ENCODE data around the gene CSF1R. TPM values are rescaled to one million over a fixed set of nuclear protein-coding genes. Genes with fewer than 3 reads are reported as not detected.

Gene CSF1R
- total RNA-seq, 1 donor from 2014 or later: 19.5 TPM

DNA sequence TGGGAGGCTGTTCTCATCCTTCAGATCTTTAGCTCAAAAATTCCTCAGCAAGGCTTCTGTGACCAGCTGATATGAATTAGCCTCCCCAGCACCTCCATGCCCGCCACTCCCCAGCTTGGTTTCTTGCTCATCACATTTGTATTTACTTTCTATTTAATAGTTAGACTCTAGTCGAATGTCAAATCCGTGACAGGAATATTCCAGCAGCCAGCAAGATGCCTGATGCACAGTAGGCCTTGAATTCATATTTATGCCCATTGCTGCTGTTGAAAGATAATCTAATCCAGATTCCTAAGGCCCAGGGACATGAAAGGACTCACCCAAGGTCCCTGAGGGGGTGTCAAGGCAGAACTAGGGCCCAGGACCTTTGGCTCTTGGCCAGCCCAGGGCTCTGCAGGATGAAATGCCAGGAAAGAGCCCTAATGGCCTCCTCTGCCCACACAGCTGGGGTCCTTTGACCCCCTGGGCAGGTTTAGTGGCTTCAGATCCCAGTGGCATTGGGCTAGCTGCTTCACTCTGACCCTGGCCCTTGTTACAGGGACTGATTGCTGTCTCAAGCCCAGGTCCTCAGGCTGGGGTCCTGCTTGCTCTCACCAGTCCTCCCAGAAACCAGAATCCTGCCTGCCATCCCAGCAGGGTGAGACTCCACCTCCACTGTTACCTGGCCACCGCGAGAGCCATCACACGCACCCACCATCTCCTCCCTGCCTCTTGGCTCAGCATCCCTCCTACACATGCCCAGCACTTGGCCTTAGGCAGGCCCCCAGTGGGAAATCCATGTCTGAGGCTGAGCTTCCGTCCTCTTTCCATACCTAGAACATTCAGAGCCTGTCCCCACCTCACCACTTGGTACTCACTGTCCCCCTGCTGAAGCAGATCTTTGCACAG is 7.3 kb downstream of the CSF1R start:
- no peak for ATAC-seq (ENCODE audit: poor library complexity)
- no peak for DNase-seq
- intact Hi-C loops (cut with DNase I): no loop called here

DNA sequence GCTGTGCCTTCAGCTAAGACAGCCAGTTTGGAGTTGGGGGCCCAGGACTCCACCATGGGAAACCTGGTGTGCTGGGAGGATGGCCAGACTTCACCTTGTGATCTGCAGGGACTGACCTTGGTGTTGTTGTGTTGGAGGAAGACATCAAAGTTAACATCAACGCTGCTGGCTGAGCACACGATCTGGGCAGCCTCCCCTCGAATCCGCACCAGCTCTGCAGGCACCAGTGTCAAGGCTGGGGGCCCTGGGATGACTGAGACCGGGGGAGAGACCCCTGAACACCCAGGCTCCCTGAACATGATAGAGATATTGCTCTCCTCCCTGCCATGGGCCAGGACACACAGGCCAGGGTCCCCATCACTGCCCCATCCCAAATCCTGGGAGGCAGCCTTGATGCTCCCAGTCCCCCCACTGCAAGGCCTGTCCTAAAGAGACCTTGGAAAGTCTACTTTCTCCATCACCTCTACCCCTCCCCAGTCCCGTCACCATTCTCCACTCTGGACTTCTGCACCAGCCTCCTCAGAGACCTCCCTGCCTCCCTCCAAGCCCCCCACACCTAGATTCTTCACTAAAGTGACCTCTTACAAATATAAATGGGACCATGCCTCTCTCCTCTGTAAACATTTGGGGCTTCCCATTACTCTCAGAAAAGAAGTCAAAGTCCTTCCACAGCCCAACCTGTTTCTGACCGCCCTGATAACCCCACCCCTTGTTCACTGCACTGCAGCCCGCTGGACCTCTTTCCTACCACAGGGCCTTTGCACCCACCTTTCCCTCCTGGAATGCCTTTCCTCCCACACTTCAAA is 8.2 kb downstream of the CSF1R start:
- intact Hi-C loops (cut with DNase I): no loop called here
- ATAC-seq (ENCODE audit: poor library complexity): no peak

DNA sequence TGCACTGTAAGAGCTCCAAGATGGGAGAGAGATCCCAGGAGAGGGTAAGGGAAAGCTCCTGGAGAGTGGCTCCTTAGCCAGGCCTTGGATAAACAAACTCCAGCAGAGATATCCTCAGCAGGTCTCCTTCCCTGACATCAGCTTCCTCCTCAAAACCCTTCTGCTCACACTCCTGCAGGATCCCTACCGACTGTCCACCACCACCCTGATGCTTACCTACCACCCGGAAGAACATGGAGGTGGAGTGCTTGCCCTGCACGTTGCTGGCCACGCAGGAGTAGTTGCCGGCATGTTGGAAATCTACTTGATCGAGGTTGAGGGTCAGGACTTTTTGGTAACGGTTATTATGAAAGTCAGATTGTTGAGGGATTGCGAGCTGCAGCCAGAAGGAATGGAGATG is 9.3 kb downstream of the CSF1R start:
- ATAC-seq (ENCODE audit: poor library complexity): no peak
- intact Hi-C loops (cut with DNase I): no loop called here
- no peak for DNase-seq

More for the DNA sequence above, 8.2 kb downstream of the CSF1R start:
- no peak for DNase-seq

DNA sequence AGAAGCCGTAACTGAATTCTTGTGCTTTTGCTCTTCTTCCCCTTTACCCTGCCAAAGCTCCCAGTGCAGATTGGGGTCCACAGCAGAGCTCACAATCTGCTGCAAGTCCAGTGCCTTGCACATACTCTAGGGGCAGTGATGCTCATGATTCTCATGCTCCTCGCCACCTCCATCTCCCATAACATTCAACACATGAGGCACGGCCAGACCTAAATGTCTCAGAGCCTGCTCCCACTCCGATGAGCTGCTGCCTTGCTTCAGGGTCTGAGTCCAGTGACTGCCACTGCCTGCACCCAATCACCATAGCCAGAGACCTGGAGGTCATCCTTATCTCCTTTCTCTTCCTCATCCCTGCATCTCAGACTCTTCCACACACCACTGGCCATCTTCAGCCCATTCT is 10.5 kb downstream of the CSF1R start:
- intact Hi-C loops (cut with DNase I): no loop called here
- DNase-seq (no peak), ATAC-seq (ENCODE audit: poor library complexity) (no peak)

DNA sequence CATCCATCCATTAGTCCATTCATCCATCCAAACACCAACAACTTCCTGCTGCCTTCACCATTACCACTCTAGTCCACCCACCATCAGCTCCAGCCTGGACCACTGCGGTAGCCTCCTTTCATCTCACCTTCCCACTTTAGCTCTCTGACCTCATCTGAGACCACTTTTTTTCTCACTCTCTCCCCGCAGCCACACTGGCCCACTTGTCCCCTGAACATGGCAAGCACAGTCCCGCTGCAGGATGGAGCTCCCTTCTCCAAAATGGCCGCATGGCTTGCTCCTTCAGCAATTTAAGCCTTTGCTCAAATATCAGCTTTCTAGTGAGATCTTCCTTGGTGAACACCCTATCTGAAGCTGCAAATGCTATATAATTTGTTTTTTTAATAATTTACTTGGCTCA is 11.1 kb downstream of the CSF1R start:
- ATAC-seq (ENCODE audit: poor library complexity): no peak
- DNase-seq: no peak
- intact Hi-C loops (cut with DNase I): no loop called here

DNA sequence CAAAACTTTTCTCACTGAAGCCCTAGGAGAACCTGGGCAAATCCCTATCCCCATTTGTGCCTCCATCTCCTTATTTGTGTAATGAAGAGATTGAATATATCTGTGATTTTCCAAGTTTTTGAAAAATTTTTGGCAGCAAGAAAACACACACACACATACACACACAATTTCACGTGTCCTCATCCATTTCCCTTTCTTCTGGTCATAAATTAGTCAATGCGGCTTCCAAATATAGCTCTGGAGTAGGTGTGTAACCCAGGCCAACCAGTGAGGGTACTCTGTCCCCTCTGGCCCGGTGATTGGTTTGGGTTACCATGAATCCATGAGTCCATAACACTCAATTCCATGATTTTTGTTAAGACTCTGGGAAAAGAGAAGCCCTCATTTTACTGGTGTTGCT is 12.7 kb downstream of the CSF1R start:
- ATAC-seq (ENCODE audit: poor library complexity) (no peak), DNase-seq (no peak)
- intact Hi-C loops (cut with DNase I): no loop called here

DNA sequence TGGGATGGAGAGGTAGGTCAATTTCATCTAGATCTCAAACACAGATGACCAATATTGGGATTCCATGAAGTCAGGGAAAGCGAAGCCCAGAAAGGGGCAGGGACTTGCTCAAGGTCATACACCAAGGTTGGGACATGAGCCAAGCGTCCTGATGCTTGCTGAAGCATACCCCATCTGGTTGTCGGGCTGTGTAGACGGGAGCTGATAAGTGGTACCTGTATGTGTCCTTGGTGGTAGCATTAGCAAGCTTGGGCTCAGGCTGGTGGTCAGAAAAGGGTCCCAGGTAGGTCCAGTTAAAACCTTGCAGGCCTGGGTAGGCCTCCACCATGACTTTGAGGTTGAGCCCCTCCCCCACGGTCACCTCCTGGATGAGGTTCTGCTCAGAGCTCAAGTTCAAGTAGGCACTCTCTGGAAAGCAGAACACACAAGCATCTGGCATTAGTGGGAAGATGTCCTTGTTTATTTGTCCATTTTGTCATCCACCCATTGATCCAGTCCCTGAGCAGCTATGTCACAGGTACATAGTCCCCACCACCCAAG is 13.2 kb downstream of the CSF1R start:
- no peak for DNase-seq
- ATAC-seq (ENCODE audit: poor library complexity): no peak
- intact Hi-C loops (cut with DNase I): no loop called here

DNA sequence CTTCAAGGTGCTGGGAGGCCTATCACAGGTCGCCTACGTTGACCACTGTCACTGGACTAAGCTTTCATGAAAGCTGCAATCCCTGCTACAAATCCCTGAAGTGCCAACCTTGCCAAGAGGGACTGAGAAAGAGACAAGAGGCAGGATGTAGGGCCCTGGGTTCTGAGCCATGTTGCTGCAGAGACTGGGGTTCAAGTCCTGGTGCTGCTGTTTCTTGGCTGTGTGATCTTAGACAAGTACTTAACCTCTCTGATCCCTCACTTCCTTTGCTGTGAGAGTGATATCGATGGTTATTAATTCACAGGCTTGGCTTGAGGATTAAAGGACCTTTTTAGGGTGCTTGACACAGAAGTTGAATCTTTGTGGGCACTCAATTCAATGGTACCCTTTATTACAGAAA is 15.5 kb downstream of the CSF1R start:
- ATAC-seq (ENCODE audit: poor library complexity) (no peak), DNase-seq (no peak)
- intact Hi-C loops (cut with DNase I): no loop called here

DNA sequence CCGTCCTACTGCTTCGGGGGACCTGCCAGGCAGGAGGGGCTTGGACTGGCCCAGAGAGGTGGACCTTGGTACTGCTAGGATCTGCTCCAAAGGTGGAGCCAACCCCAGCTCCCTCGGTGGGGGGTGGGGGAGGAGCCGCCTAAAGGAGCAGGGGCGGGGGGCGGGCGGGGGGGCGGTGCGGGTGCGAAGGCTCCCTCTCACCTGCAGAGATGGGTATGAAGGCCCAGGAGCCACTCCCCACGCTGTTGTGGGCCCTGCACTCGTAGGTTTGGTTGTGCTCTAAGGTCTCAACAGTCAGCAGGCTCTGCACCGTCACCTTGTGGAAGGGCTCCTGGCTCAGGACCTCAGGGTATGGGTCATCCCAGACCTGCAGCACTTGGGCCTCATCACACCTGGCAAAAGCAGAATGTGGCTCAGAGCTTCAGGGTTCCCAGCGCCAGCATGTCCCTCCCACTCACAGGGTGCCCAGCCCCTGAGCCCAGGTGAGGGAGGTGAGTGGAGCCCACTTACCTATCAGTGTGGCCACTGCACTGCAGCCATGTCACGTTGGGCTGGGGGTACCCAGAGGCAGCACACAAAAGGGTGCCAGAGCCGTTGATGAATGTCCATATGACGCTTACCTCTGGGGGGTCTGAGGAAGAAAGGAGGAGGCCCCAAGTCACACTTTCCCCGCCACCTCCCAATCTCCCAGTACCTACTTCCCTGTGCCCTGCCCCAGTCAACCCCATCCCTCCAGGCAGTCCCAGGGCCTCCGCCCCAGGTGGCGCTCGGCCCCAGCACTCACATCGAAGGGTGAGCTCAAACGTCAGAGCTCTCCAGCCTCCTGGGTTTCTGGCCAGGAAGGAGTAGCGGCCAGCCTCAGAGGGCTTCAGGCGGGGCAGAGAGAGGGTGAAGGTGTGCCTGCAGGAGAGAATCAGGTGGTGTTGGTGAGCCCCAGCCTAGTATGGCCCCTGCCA is 16.4 kb downstream of the CSF1R start:
- no peak for ATAC-seq (ENCODE audit: poor library complexity)
- intact Hi-C loops (cut with DNase I): no loop called here
- no peak for DNase-seq

DNA sequence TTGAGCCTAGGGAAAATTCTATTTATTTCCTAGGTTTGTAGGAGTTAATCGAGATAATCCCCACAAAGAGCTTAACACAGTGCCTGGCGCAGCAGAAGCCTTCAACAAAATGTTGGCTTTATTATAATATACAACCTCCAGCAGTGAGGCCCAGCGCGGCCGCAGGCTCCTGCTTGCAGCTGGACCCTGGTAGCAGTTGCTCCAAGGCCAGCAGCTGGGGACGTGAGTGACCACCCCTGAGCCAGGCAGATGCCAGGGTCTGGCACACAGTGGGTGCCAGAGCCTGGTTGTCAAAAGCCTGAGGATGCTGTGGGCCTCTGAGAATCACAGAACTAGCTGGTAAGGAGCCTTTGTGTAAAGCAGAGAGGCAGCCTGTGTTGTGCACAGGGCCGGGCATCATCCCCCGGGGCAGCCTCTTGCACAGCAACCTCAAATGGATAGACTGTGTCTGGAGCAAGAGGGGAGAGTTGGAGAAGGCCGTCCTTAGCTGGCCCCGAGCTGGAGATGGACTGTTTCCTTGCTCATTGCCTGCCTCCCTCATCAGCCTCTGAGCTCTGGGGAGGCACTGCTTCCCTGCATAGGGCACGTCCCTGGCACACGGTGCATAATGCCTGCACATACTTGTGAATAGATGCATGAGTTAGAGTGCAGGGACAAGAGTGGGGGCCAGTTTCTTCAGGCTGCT is 17.3 kb downstream of the CSF1R start:
- no peak for DNase-seq
- no peak for ATAC-seq (ENCODE audit: poor library complexity)
- intact Hi-C loops (cut with DNase I): no loop called here

DNA sequence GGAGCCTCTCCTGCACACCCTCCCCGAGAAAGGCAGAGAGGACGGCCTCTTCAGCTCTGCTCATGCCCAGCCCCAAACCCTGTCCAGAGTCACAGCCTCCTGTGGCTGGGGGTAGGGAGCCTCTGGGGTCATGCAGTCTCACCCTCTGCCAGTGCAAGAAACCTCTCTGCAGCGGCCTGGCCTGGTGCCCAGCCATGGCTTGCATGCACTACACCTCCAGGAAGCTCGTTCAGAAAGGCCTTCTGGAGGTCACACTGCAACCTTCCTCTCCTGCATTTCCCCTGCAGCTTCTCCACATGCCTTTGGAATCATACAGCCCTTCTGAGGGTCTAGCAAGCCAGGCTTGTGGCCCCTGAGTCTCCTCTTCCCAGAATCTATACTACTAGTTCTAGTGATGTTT is 17.9 kb downstream of the CSF1R start:
- intact Hi-C loops (cut with DNase I): no loop called here
- DNase-seq: no peak
- no peak for ATAC-seq (ENCODE audit: poor library complexity)

DNA sequence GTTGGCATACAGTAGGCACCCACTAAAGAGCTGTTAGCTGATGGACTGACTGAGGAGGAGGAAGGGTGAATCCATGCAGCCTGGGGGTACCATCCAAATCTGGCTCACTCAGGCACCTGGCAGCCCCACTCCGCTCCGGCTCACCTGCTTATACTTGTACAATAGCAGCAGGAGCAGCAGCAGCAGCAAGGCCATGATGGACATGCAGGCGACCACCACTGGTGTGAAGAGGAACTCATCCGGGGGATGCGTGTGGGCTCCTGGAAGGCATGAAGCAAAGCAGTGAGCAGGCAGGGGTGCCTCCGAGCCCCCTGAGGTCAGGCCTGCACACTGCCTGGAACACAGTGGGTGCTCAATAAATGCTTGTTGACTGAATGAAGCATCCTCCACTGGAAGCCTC is 18.3 kb downstream of the CSF1R start:
- DNase-seq (no peak), ATAC-seq (ENCODE audit: poor library complexity) (no peak)
- intact Hi-C loops (cut with DNase I): no loop called here

DNA sequence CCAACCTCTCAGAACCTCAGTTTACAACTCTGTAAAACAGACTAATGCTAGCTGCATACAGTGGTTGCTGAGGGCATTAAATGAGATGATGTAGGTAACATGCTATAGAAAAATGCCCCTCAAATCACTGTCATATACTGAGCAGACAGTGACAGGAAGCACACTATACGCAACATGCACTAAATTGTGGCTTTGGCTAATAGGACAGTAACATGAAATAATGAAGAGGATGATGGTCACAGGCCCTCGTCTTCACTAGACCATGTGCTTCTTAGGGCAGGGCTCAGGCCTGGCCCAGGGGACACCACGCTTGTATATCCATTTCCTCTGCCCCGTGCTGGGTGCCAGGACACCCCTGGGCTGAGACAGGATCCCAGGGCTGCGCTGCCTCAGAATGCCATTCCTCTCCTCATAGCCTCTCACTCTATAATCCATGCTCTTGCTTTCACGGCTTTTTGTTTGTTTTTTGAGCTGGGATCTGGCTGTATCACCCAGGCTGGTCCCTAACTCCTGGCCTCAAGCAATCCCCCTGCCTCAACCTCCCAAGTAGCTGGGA is 18.9 kb downstream of the CSF1R start:
- DNase-seq (no peak), ATAC-seq (ENCODE audit: poor library complexity) (no peak)
- intact Hi-C loops (cut with DNase I): no loop called here

DNA sequence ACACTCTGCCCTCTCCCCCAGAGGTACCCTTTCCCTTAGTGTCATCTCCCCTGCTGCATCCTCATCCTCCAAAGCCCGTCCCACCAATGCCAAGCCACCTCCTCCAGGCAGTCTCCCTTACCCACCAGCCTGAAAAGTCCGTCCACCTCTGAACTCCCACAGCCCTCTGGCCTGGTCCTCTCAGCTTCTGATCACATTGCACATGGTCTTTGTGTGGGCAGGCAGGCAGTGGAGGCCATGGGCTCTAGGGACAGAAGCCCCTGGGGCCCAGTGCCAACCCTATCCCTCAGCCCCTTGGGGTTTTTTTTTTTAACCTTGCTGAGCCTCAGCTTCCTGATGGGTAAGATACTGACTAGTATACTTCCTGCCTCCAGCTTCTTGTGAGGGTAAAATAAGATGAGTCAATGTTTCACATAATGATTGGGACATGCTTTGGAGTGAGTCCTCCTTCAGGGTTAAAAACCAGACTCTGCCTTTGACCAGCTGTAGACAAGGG is 19.4 kb downstream of the CSF1R start:
- DNase-seq: no peak
- intact Hi-C loops (cut with DNase I): no loop called here
- ATAC-seq (ENCODE audit: poor library complexity): no peak

DNA sequence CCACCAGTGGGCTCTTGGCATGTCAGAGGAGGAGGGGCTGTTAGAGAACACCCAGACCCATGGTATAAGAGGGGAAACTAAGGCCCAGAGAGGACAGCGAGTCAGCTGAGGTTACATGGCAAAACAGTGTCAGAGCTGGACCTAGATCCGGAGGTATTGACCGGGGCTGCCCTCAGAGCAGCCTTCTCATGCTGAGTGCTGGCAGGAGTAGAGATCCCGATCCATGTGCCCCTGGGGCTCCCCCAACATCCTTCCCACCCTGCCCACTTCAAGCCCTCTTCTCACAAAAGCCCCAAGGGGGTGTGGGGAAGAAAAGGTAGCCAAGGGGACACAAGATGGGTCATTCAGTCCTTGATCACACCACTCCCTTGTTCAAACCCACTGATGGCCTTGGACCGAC is 19.9 kb downstream of the CSF1R start:
- DNase-seq (no peak), ATAC-seq (ENCODE audit: poor library complexity) (no peak)
- intact Hi-C loops (cut with DNase I): no loop called here

DNA sequence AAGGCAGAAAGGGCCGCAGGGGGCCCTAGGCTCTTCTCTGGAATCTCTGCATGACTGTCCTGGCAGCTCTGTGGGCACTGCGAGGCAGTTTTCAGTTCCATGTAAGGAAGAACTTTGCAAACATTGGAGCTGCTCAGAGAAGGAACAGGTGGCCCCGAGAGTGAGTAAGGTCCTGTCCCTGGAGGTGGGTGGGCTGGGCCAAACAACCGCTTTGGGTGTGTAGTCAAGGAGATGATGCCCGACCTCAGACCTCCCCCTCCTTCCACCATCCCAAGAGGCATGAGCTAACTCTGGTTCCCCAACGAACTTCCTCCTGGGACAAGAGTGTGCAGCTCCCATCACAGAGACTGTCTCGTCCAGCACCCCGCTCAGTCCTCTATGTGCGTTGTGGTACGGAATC is 20.5 kb downstream of the CSF1R start:
- peak; percentile 56 for DNase-seq
- ATAC-seq (ENCODE audit: poor library complexity): peak; percentile 52
- intact Hi-C loops (cut with DNase I): no loop called here

DNA sequence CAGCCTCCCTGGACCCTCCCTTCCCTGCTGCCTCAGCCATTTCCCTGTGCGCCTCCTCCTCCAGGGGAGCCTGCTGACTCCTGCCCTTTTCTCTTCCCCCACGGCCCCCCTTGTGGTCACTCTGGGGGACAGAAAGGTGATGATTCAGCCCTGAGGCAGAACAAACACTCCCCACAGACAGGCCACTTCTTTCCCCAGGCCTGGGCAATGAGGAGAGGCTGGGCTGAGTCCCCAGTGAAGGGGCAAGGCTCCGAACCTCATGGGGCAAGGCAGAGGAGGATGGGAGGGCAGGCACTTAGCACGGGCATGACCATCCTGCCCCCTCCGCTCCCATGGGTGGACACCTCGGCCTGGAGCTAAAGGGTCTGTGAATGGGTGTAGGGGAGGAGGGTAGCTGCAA is 21.0 kb downstream of the CSF1R start:
- ATAC-seq (ENCODE audit: poor library complexity): peak; percentile 61
- intact Hi-C loops (cut with DNase I): no loop called here

More for the DNA sequence above, 21.0 kb downstream of the CSF1R start:
- peak; percentile 65 for DNase-seq
